ENCODE results near the gene SIGLEC8. TPM values are rescaled to one million over a fixed set of nuclear protein-coding genes. Genes with fewer than 3 reads are reported as not detected.

Gene SIGLEC8
- total and polyA plus RNA-seq, 9 of the 15 experiments (the other 6 are each of a cell fraction or from before 2014, with no cell fraction given): 0.04 to 0.65 (median 0.39) TPM

DNA sequence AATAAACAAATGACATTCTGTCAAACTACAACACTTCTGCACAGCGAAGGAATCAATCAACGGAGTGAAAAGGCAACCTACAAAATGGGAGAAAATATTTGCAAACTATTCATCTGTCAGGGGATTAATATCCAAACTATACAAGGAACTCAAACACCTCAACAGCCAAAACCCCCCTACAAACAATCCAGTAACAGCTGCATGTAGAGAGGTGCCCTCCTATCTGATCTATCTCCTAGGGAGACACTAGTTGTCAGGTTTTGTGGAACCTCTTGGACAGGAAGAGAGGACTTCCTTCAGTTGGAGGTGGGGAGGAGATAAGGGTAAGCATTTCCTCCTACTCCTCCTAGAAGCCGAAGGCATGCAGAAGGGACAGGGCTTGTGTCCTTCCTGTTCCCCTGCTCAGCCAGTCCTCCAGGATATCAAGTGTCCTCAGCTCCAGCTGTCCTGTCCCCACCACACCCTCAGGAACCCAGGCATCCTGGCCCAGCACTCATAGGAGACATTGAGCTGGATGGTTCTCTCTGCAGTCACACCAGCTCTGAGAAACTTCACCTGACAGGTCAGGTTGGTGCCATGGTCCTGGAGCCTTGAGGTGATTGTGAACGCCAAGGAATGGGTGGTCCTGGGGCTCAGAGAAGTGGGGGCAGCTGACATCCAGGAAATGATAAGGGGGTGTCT lies 9.8 kb upstream of the SIGLEC8 start (continued):
- TF ChIP-seq, protein P1, sequence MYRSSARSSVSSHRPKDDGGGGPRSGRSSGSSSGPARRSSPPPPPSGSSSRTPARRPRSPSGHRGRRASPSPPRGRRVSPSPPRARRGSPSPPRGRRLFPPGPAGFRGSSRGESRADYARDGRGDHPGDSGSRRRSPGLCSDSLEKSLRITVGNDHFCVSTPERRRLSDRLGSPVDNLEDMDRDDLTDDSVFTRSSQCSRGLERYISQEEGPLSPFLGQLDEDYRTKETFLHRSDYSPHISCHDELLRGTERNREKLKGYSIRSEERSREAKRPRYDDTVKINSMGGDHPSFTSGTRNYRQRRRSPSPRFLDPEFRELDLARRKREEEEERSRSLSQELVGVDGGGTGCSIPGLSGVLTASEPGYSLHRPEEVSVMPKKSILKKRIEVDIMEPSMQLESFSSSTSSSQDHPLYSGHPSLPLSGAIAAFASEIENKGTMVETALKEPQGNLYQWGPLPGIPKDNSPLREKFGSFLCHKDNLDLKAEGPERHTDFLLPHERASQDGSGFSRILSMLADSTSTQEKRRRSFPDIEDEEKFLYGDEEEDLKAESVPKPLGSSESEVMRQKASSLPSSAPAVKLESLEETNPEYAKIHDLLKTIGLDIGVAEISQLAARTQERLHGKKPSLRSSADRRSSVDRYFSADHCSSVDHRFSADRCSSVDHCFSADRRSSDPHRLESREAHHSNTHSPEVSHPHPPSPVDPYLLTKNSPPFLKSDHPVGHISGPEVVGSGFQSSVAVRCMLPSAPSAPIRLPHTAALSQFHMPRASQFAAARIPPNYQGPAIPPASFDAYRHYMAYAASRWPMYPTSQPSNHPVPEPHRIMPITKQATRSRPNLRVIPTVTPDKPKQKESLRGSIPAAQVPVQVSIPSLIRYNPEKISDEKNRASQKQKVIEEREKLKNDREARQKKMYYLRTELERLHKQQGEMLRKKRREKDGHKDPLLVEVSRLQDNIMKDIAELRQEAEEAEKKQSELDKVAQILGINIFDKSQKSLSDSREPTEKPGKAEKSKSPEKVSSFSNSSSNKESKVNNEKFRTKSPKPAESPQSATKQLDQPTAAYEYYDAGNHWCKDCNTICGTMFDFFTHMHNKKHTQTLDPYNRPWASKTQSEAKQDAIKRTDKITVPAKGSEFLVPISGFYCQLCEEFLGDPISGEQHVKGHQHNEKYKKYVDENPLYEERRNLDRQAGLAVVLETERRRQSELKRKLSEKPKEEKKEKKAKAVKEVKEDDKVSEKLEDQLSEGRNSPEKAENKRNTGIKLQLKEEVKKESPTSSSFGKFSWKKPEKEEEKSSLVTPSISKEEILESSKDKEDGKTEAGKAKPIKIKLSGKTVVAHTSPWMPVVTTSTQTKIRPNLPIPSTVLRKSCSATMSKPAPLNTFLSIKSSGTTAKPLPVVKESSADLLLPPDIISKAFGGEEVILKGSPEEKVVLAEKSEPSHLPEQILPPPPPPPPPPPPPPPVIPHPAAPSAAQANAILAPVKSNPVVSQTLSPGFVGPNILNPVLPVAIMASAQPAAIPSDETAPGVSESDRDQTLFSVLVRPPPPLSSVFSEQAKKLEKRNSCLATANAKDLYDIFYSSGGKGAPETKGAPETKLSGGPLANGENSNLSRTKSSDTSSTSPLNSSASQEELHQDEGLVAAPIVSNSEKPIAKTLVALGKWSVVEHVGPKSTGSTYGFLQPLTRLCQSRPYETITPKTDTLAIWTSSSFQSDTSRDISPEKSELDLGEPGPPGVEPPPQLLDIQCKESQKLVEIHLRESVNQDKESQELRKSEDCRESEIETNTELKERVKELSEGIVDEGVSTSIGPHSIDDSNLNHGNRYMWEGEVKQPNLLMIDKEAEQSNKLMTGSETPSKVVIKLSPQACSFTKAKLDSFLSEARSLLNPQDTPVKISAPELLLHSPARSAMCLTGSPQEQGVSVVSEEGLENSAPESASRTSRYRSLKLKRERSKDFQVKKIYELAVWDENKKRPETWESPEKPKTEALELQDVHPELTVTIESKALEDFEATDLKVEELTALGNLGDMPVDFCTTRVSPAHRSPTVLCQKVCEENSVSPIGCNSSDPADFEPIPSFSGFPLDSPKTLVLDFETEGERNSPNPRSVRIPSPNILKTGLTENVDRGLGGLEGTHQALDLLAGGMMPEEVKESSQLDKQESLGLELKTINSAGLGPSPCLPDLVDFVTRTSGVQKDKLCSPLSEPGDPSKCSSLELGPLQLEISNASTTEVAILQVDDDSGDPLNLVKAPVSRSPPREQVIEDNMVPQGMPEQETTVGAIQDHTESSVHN (IDR thresholded peaks at IDR 0.05; ENCODE audit: borderline replicate concordance in 1 of 2, low read depth in 1 of 2): peak in 1 of 2 experiments; percentile 47; a peak in 1 of 4 replicates
- TF ChIP-seq TOE1 (IDR thresholded peaks at IDR 0.05; ENCODE audit: borderline replicate concordance) (peak; percentile 76; the same call in 1 of the 2 replicates), TOE1 (CRISPR knock-in tag; IDR thresholded peaks at IDR 0.05; ENCODE audit: borderline replicate concordance, low read depth) (no peak), ZNF695 (CRISPR knock-in tag; IDR thresholded peaks at IDR 0.05) (no peak)
- TF ChIP-seq, protein P2, sequence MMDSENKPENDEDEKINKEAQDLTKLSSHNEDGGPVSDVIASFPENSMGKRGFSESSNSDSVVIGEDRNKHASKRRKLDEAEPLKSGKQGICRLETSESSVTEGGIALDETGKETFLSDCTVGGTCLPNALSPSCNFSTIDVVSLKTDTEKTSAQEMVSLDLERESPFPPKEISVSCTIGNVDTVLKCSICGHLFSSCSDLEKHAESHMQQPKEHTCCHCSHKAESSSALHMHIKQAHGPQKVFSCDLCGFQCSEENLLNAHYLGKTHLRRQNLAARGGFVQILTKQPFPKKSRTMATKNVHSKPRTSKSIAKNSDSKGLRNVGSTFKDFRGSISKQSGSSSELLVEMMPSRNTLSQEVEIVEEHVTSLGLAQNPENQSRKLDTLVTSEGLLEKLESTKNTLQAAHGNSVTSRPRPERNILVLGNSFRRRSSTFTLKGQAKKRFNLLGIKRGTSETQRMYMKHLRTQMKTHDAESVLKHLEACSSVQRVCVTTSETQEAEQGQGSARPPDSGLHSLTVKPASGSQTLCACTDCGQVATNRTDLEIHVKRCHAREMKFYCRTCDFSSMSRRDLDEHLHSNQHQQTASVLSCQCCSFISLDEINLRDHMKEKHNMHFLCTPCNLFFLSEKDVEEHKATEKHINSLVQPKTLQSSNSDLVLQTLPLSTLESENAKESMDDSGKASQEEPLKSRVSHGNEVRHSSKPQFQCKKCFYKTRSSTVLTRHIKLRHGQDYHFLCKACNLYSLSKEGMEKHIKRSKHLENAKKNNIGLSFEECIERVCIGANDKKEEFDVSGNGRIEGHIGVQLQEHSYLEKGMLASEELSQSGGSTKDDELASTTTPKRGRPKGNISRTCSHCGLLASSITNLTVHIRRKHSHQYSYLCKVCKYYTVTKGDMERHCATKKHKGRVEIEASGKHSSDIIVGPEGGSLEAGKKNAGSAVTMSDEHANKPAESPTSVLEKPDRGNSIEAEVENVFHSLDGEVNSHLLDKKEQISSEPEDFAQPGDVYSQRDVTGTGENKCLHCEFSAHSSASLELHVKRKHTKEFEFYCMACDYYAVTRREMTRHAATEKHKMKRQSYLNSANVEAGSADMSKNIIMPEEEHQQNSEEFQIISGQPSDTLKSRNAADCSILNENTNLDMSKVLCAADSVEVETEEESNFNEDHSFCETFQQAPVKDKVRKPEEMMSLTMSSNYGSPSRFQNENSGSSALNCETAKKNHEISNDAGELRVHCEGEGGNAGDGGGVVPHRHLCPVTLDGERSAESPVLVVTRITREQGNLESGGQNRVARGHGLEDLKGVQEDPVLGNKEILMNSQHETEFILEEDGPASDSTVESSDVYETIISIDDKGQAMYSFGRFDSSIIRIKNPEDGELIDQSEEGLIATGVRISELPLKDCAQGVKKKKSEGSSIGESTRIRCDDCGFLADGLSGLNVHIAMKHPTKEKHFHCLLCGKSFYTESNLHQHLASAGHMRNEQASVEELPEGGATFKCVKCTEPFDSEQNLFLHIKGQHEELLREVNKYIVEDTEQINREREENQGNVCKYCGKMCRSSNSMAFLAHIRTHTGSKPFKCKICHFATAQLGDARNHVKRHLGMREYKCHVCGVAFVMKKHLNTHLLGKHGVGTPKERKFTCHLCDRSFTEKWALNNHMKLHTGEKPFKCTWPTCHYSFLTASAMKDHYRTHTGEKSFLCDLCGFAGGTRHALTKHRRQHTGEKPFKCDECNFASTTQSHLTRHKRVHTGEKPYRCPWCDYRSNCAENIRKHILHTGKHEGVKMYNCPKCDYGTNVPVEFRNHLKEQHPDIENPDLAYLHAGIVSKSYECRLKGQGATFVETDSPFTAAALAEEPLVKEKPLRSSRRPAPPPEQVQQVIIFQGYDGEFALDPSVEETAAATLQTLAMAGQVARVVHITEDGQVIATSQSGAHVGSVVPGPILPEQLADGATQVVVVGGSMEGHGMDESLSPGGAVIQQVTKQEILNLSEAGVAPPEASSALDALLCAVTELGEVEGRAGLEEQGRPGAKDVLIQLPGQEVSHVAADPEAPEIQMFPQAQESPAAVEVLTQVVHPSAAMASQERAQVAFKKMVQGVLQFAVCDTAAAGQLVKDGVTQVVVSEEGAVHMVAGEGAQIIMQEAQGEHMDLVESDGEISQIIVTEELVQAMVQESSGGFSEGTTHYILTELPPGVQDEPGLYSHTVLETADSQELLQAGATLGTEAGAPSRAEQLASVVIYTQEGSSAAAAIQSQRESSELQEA (IDR thresholded peaks at IDR 0.05; ENCODE audit: low read depth): no peak
- TF ChIP-seq, protein P3, sequence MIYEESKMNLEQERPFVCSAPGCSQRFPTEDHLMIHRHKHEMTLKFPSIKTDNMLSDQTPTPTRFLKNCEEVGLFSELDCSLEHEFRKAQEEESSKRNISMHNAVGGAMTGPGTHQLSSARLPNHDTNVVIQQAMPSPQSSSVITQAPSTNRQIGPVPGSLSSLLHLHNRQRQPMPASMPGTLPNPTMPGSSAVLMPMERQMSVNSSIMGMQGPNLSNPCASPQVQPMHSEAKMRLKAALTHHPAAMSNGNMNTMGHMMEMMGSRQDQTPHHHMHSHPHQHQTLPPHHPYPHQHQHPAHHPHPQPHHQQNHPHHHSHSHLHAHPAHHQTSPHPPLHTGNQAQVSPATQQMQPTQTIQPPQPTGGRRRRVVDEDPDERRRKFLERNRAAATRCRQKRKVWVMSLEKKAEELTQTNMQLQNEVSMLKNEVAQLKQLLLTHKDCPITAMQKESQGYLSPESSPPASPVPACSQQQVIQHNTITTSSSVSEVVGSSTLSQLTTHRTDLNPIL (CRISPR knock-in tag; IDR thresholded peaks at IDR 0.05): no peak

Data from K562 (cell line).